HepG2 (cell line): ENCODE results near the gene ZNF683.

ENCODE experiments used
- BCLAF1 ChIP-seq: fragments of 450-650 bp; IDR thresholded peaks from 2 replicates; pipeline ENCODE4 v1.6.1; 2017; ENCODE audit warnings: mild to moderate bottlenecking
- ETS1 ChIP-seq: sonication (generic); formaldehyde crosslinking; IDR thresholded peaks from 2 replicates; pipeline ENCODE4 v1.4.0; 2020; ENCODE audit warnings: missing genetic modification reagents
- EZH2 ChIP-seq: conservative IDR thresholded peaks from 2 replicates; pipeline ENCODE4 v1.6.1; 2012; ENCODE audit warnings: mild to moderate bottlenecking, low read depth, low read length, moderate library complexity
- ZMAT5 ChIP-seq: sonication (generic); formaldehyde crosslinking; IDR thresholded peaks from 2 replicates; pipeline ENCODE4 v1.5.0; 2020; ENCODE audit warnings: mild to moderate bottlenecking, low read depth, missing genetic modification reagents, borderline replicate concordance
- ZNF12 ChIP-seq: sonication (generic); formaldehyde crosslinking; IDR thresholded peaks from 2 replicates; pipeline ENCODE4 v1.5.0; 2020; ENCODE audit warnings: missing genetic modification reagents

GRCh38 chr1:26391450-26391849 is 18.9 kb upstream of the ZNF683 start:
- TF ChIP-seq ZNF12 (CRISPR knock-in tag) (no peak), BCLAF1 (no peak), ETS1 (no peak), ZMAT5 (no peak), EZH2 (no peak)
